ENCODE measurements around the gene RPH3AL.

GRCh38 chr17:205148-205669, 147.4 kb downstream of the RPH3AL start:
- TF ChIP-seq CTCF (IDR thresholded peaks at IDR 0.05 in 8 of 11, conservative IDR thresholded peaks at IDR 0.05 in 3 of 11) (no peak), POLR2AphosphoS5 (IDR thresholded peaks at IDR 0.05) (peak; percentile 37 to 72 (median 56))
